ENCODE results near the gene EIF2B2.
"Not testable (repeated sequence)": the region's sequence is repeated elsewhere in the genome, so short reads cannot be mapped to it uniquely, and the experiment has no call there.

EIF2B2 gene

DNA sequence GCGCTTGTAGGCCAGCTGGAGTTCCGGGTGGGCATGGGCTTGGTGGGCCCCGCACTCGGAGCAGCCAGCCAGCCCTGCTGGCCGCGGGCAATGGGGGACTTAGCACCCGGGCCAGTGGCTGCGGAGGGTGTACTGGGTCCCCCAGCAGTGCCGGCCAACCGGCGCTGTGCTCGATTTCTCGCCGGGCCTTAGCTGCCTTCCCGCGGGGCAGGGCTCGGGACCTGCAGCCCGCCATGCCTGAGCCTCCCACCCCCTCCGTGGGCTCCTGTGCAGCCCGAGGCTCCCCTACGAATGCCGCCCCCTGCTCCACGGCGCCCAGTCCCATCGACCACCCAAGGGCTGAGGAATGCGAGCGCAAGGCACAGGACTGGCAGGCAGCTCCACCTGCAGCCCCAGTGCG, 8.5 kb upstream of the EIF2B2 start:
- intact Hi-C loops (cut with micrococcal nuclease); H3K27me3 Mint-ChIP-seq: not testable (repeated sequence)

DNA sequence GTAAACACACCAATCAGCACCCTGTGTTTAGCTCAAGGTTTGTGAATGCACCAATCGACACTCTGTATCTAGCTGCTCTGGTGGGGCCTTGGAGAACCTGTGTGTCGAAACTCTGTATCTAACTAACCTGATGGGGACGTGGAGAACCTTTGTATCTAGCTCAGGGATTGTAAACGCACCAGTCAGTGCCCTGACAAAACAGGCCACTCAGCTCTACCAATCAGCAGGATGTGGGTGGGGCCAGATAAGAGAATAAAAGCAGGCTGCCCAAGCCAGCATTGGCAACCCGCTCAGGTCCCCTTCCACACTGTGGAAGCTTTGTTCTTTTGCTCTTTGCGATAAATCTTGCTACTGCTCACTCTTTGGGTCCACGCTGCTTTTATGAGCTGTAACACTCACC, 6.9 kb upstream of the EIF2B2 start:
- intact Hi-C loops (cut with micrococcal nuclease); H3K4me1 Mint-ChIP-seq (ENCODE audit: low read depth); H3K9me3 Mint-ChIP-seq: not testable (repeated sequence)

More for the DNA sequence above, 8.5 kb upstream of the EIF2B2 start:
- H3K36me3 Mint-ChIP-seq (ENCODE audit: low read depth); H3K4me3 Mint-ChIP-seq; H3K27ac Mint-ChIP-seq; H3K4me1 Mint-ChIP-seq (ENCODE audit: low read depth); H3K9me3 Mint-ChIP-seq: not testable (repeated sequence)

DNA sequence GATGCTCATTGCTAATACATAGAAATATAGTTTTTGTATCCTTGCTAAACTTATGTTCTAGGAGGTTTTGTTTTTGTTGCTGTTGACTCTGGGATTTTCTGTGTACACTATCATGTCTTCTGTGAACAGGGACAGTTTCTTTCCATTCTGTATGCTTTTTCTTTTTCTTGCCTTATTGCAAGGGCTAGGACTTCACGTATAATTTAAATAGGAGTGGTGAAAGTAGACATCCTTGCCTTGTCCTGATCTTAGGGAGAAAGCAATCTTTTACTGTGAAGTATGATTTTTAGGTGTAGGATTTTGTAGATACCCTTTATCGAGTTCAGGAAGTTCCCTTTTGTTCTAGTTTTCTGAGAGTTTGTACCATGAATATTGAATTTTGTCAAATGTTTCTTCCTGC, 1.5 kb upstream of the EIF2B2 start:
- Mint-ChIP-seq H3K36me3 (ENCODE audit: low read depth) (peaks cover 39% of the 10 kb centered on the region), H3K27ac (no peak overlapping the region), H3K4me1 (ENCODE audit: low read depth) (peaks cover 31% of the 10 kb centered on the region), H3K4me3 (no peak overlapping the region), H3K27me3 (no peaks in the 10 kb centered on the region), H3K9me3 (no peaks in the 10 kb centered on the region)
- intact Hi-C loops (cut with micrococcal nuclease): loop anchor here (5.0 kb wide), 1 partner anchor 61 kb away; the partner anchor contains the start of gene ACYP1

More for the DNA sequence above, 6.9 kb upstream of the EIF2B2 start:
- H3K27ac Mint-ChIP-seq; H3K27me3 Mint-ChIP-seq; H3K4me3 Mint-ChIP-seq; H3K36me3 Mint-ChIP-seq (ENCODE audit: low read depth): not testable (repeated sequence)

DNA sequence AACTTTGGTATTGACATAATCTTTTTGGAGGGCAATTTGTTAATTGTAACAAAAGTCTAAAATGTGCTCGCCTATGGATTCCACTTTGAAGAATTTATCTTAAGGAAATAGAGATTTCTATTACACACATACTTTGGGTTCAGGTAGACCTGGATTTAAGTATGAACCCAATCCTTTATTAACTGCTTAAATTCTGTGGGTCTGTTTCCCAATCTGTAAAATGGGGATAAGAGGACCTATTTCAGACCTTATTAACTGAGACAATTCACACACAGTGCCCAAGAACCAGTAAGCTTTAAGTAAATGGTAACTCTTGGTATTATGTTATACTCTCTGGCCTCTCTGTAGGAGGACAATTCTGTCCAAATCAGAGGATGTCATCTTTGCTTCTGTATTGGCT, 822 bp upstream of the EIF2B2 start:
- Mint-ChIP-seq H3K27ac (peak overlapping the region; percentile 89), H3K36me3 (ENCODE audit: low read depth) (peaks cover 45% of the 10 kb centered on the region), H3K27me3 (no peaks in the 10 kb centered on the region), H3K9me3 (no peaks in the 10 kb centered on the region), H3K4me3 (peak overlapping the region; percentile 99), H3K4me1 (ENCODE audit: low read depth) (peaks cover 31% of the 10 kb centered on the region)
- intact Hi-C loops (cut with micrococcal nuclease): loop anchor here (1.0 to 5.0 kb wide), 3 partner anchors 39 to 60 kb away; partner anchors contain the start of gene ACYP1

DNA sequence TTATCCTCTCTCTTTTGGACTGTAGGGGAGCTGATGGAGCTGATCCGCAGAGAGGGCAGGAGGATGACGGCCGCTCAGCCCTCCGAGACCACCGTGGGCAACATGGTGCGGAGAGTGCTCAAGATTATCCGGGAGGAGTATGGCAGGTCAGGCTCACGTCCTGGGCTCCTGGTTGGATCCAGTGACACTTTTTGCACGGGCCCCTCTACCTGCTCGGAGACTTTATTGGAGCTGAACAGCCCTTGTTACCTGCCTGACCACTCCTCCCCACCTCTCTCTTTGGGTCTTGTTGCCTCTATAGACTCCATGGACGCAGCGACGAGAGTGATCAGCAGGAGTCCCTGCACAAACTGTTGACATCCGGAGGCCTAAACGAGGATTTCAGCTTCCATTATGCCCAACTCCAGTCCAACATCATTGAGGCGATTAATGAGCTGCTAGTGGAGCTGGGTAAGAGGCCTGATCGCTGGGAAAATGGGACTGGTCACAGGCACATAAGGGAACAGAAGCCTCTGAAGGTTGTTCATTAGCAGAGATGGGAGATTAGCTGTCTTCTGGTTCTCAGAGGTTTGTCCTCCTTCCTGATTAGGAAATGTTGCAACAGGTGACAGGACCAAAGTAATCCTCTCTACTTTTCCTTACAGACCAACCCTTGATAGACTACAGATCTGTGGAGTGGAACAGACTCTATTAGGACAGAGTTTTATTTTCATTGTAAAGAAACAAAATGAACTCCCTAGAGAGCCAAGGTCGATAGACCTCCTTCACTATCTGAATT, 718 bp downstream of the EIF2B2 start:
- Mint-ChIP-seq H3K36me3 (ENCODE audit: low read depth) (peaks cover 60% of the 10 kb centered on the region), H3K4me1 (ENCODE audit: low read depth) (peaks cover 31% of the 10 kb centered on the region), H3K27me3 (no peaks in the 10 kb centered on the region), H3K27ac (peak overlapping the region; percentile 89), H3K9me3 (no peaks in the 10 kb centered on the region), H3K4me3 (peak overlapping the region; percentile 99)
- intact Hi-C loops (cut with micrococcal nuclease): loop anchor here (2.0 to 5.0 kb wide), 2 partner anchors 41 to 59 kb away; partner anchors contain the start of gene ACYP1

DNA sequence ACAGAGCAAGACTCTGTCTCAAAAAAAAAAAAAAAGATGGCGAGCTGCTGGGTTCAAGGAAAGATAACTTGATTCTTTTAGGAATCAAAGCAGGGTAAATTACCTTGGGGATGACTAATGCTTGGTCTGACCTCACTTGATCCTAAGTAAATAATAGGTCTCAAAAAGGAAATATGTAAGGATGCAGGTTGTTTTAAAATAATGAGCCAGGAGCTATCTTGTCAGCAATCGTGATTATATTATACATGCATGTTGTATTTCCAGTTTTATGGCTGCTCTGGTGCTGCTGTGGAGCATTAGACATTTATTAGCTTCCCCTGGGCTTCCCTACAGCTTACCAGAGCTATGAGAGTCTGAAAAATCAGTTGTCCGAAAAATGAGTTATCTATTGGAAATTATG, 2.6 kb downstream of the EIF2B2 start:
- Mint-ChIP-seq H3K36me3 (ENCODE audit: low read depth) (peaks cover 80% of the 10 kb centered on the region), H3K27me3 (no peaks in the 10 kb centered on the region), H3K4me1 (ENCODE audit: low read depth) (peaks cover 31% of the 10 kb centered on the region), H3K27ac (no peak overlapping the region), H3K4me3 (no peak overlapping the region), H3K9me3 (no peaks in the 10 kb centered on the region)
- intact Hi-C loops (cut with micrococcal nuclease): no loop called here

DNA sequence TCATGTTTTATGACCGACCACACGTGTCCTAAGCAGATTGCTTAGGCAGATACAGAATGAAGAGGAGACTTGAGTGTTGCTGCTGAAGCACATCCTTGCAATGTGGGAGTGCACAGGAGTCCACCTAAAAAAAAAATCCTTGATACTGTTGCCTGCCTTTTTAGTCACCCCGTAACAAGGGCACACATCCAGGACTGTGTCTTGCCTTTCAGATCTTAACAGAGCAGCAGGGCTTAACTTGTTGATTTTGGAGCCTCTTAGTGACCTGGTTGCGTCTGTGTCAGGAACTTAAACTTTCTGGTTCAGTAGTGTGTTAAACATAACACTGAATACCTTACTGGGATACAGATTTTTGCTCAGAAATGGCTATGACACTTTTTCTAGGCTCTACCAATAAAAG, 6.5 kb downstream of the EIF2B2 start:
- no peak overlapping the region for H3K27ac Mint-ChIP-seq
- intact Hi-C loops (cut with micrococcal nuclease): no loop called here

DNA sequence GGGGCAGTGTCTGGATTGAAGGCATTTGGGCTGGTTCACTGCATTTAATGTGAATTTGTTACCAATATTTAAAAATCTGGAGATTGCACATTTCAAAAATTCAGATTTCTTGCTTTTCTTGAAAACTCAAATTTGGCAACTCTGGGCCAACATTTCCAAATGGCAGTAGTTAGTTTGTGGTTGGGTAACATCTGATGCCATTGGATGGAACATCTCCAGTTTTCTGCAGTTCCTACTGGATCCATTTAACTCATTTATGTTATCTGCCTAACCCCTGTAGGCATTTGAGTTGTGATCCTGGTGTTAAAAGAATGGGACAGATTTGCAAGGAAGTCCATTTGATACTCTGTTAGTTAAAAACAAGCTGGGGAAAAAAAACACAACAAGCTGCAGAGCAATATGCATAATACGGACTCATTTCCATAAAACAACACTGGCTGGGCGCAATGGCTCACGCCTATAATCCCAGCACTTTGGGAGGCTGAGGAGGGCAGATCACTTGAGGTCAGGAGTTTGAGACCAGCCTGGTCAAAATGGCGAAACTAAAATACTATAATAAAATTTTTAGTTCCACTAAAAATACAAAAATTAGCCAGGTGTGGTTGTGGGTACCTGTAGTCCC, 7.9 kb downstream of the EIF2B2 start:
- intact Hi-C loops (cut with micrococcal nuclease): no loop called here
- peaks cover 86% of the 10 kb centered on the region for H3K36me3 Mint-ChIP-seq (ENCODE audit: low read depth)
- no peaks in the 10 kb centered on the region for H3K9me3 Mint-ChIP-seq
- H3K4me1 Mint-ChIP-seq (ENCODE audit: low read depth): peaks cover 8% of the 10 kb centered on the region
- H3K27ac Mint-ChIP-seq: no peak overlapping the region
- H3K4me3 Mint-ChIP-seq: no peak overlapping the region
- H3K27me3 Mint-ChIP-seq: no peaks in the 10 kb centered on the region

More for the DNA sequence above, 6.5 kb downstream of the EIF2B2 start:
- H3K4me1 Mint-ChIP-seq (ENCODE audit: low read depth): peaks cover 20% of the 10 kb centered on the region
- H3K9me3 Mint-ChIP-seq: no peaks in the 10 kb centered on the region
- H3K36me3 Mint-ChIP-seq (ENCODE audit: low read depth): peaks cover 90% of the 10 kb centered on the region
- no peak overlapping the region for H3K4me3 Mint-ChIP-seq
- H3K27me3 Mint-ChIP-seq: no peaks in the 10 kb centered on the region

DNA sequence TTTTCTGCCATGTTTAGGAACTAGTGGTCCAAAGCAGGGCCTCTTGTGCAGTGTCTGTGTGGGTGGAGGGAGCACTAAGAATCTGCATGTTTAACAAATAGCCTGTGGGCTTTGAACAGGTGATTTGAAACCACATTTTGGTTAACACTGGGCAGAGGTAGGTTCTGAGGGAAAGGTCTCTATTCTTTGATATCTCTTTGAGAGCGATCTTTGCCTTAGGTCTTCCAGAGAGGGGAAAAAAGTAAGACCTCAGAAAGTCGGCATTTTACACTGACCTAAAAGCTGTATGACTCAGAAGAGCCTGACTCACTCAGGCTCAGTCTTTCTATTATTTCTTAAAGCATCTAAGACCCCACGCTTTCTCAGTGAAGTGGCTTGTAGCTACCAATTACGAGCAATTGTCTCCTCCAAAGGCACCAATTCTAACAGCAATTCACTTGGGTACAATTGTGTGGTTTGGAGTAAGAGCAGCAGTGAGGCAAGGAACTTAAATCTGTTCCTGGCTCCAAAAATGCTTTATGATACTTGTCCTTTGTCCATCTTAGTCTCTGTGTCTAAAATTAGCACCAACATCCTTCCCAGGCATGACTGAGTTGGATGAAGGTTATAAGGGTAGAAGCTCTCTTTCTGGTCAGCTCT, 8.8 kb downstream of the EIF2B2 start:
- Mint-ChIP-seq H3K36me3 (ENCODE audit: low read depth) (peaks cover 86% of the 10 kb centered on the region), H3K27me3 (no peaks in the 10 kb centered on the region), H3K4me1 (ENCODE audit: low read depth) (peaks cover 8% of the 10 kb centered on the region), H3K4me3 (no peak overlapping the region), H3K9me3 (no peaks in the 10 kb centered on the region), H3K27ac (no peak overlapping the region)
- intact Hi-C loops (cut with micrococcal nuclease): no loop called here

DNA sequence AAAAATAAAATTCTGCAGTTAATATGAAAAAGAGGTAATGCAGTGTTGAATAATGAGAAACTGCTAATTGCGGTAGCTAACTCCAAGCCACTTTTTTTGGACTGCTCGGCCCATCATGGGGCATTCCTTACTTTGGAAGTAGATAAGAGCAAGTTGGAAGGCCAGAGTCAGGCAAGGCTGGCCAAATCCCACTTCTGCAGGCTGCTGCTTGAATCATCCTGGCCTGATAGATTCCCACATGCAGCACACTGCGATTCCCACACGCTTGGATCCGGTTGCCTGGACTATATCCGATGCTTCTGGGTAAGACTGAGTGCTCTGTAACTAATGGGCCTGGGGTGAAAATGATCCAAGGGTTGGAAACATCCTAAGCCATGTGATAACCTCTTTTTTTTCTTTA, 10.6 kb downstream of the EIF2B2 start:
- H3K9me3 Mint-ChIP-seq: no peaks in the 10 kb centered on the region
- H3K36me3 Mint-ChIP-seq (ENCODE audit: low read depth): peaks cover 86% of the 10 kb centered on the region
- intact Hi-C loops (cut with micrococcal nuclease): no loop called here
- no peak overlapping the region for H3K27ac Mint-ChIP-seq
- no peaks in the 10 kb centered on the region for H3K27me3 Mint-ChIP-seq
- peaks cover 8% of the 10 kb centered on the region for H3K4me1 Mint-ChIP-seq (ENCODE audit: low read depth)
- H3K4me3 Mint-ChIP-seq: no peak overlapping the region

DNA sequence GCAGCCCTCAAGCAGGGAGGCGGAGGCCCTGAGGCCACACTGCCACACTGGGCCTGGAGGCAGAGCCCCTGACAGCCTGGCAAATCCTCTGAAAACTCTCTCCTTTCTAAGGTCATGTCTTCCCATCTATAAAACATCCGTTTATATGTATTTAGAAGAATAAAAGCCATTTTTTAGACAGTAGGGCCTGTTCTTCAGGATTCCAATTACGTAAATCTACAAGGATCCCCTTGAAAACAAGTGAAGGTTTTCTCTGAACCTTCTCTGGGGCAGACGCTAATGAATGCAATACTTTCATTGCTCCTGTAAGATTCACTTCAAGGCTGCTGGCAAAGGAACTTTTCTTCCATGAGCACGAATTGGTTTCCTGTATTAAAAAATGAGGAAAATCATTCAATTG, 12.8 kb downstream of the EIF2B2 start:
- H3K36me3 Mint-ChIP-seq (ENCODE audit: low read depth): peaks cover 86% of the 10 kb centered on the region
- no peaks in the 10 kb centered on the region for H3K27me3 Mint-ChIP-seq
- no peak overlapping the region for H3K4me3 Mint-ChIP-seq
- no peaks in the 10 kb centered on the region for H3K9me3 Mint-ChIP-seq
- no peak overlapping the region for H3K27ac Mint-ChIP-seq
- intact Hi-C loops (cut with micrococcal nuclease): no loop called here
- H3K4me1 Mint-ChIP-seq (ENCODE audit: low read depth): peaks cover 8% of the 10 kb centered on the region

DNA sequence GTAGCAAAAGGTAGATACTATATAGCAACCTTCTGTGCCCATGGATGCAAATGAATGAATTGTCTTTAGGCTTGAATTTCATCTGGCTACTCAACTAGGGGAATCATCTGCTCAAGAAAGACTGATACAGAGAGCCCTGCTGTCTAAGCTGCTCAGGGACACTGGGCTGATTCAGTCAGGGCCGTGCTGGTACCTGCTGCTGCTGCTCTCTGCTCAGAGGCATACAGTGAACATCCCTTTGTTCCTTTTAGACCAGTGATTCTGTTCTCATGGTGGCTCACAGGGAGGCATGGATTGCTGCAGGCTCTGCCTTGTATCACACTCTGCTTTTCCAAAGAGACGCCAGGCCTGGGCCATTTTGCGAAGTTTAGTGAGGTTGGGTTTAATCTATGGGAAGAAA, 14.1 kb downstream of the EIF2B2 start:
- intact Hi-C loops (cut with micrococcal nuclease): no loop called here
- Mint-ChIP-seq H3K4me1 (ENCODE audit: low read depth) (peaks cover 7% of the 10 kb centered on the region), H3K4me3 (no peak overlapping the region), H3K36me3 (ENCODE audit: low read depth) (peaks cover 87% of the 10 kb centered on the region), H3K27ac (no peak overlapping the region), H3K9me3 (no peaks in the 10 kb centered on the region), H3K27me3 (no peaks in the 10 kb centered on the region)

DNA sequence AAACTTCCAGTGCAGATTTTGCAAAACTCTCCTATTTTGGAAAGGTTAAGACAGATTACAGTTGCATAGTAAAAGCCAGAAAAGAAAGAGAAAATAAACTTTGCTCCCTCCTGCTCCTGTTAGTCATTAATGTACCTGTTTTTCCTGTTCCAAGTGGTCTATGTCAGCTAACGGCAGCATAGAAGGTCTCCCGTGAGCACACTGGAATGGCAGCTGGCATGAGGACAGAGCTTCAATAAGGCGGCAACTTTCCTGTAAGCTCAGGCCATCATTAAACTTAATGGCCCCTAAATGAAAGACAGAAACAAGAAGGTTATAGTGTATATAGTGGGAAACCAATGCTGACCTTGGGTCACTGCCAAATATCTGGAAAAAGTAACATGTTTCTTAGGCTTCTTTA, 16.0 kb downstream of the EIF2B2 start:
- Mint-ChIP-seq H3K4me1 (ENCODE audit: low read depth) (no peaks in the 10 kb centered on the region), H3K36me3 (ENCODE audit: low read depth) (peaks cover 89% of the 10 kb centered on the region), H3K9me3 (no peaks in the 10 kb centered on the region), H3K27ac (no peak overlapping the region), H3K4me3 (no peak overlapping the region), H3K27me3 (no peaks in the 10 kb centered on the region)
- intact Hi-C loops (cut with micrococcal nuclease): no loop called here

DNA sequence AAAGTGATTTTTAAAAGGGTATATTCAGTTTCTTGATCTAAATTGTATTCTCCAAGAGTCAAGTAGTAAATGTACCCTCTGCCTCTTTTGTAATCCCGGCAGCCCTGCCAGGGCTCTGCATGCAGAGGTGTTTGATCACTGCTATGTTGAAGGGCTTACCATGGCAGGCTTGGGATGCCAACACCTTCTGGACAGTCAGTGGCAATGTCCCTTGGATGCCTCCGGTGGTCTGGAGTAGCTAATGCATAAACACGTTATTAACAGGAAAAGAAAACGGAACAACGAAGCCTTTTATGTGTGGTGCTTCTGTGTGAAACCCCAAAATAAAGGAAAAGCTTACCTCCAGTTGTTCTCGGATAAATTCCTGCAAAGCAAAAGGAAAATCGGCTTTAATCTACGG, 19.9 kb downstream of the EIF2B2 start:
- no peaks in the 10 kb centered on the region for H3K4me1 Mint-ChIP-seq (ENCODE audit: low read depth)
- peaks cover 57% of the 10 kb centered on the region for H3K36me3 Mint-ChIP-seq (ENCODE audit: low read depth)
- H3K9me3 Mint-ChIP-seq: no peaks in the 10 kb centered on the region
- no peak overlapping the region for H3K27ac Mint-ChIP-seq
- intact Hi-C loops (cut with micrococcal nuclease): no loop called here
- H3K4me3 Mint-ChIP-seq: no peak overlapping the region
- H3K27me3 Mint-ChIP-seq: no peaks in the 10 kb centered on the region

Measured in dendritic cell treated with granulocyte-macrophage colony-stimulating factor and Interleukin-4, amounts not matched to agents 40 ng/mL and 50 ng/mL, for 4 days (primary cell).